LNCaP clone FGC (cell line): ENCODE results near the gene HIBADH.
A peak's percentile ranks its signal among the peaks of the same experiment; 100 is the strongest.

ENCODE experiments used
- DNase-seq: peaks from one replicate; pipeline ENCODE4 v3.0.0-alpha.2; 2011; ENCODE audit warnings: low read depth
- H3K4me3 ChIP-seq: 2 replicates; pipeline ENCODE4 v1.5.1; 2011; ENCODE audit warnings: mild to moderate bottlenecking, low read depth, low read length, control low read depth
- CTCF ChIP-seq: IDR thresholded peaks from 2 replicates; pipeline ENCODE4 v1.5.1; 2012; ENCODE audit warnings: mild to moderate bottlenecking; ENCODE audit not compliant: control insufficient read depth, insufficient read depth; ENCODE audit errors: extremely low read depth

HIBADH gene

GRCh38 chr7:27555670-27556069, 107.0 kb downstream of the HIBADH start:
- DNase-seq: peak; percentile 43
- no peak overlapping the region for H3K4me3 ChIP-seq
- no peak for TF ChIP-seq CTCF

GRCh38 chr7:27554826-27555225, 107.9 kb downstream of the HIBADH start:
- H3K4me3 ChIP-seq: no peak overlapping the region
- DNase-seq: no peak
- TF ChIP-seq CTCF: no peak

- TF ChIP-seq CTCF: no peak
- no peak for DNase-seq
Observed at GRCh38 chr7:27553273-27553672, 109.4 kb downstream of the HIBADH start.

GRCh38 chr7:27551803-27552400, 110.8 kb downstream of the HIBADH start:
- no peak overlapping the region for H3K4me3 ChIP-seq
- TF ChIP-seq CTCF: no peak
- DNase-seq: no peak

More at GRCh38 chr7:27553273-27553672, 109.4 kb downstream of the HIBADH start:
- H3K4me3 ChIP-seq: no peak overlapping the region

- TF ChIP-seq CTCF: no peak
- no peak for DNase-seq
- no peak overlapping the region for H3K4me3 ChIP-seq
Observed at GRCh38 chr7:27549606-27550005, 113.1 kb downstream of the HIBADH start.

GRCh38 chr7:27548304-27548703, 114.4 kb downstream of the HIBADH start:
- no peak overlapping the region; the same call in 1 of the 2 replicates for H3K4me3 ChIP-seq
- DNase-seq: peak; percentile 39
- no peak for TF ChIP-seq CTCF

GRCh38 chr7:27547401-27547800, 115.3 kb downstream of the HIBADH start:
- TF ChIP-seq CTCF: no peak
- no peak for DNase-seq

More at GRCh38 chr7:27547401-27547800, 115.3 kb downstream of the HIBADH start:
- no peak overlapping the region for H3K4me3 ChIP-seq
